HG03108 (cell line): ENCODE data around the gene ESRRB.

Experiments used
- ATAC-seq: cut with Tn5 transposase; IDR thresholded peaks from one replicate; pipeline ENCODE4 v1.9.1; 2021; ENCODE audit warnings: moderate library complexity; ENCODE audit not compliant: unreplicated experiment

Gene ESRRB

GRCh38 chr14:76396714-76397187, 20.8 kb downstream of the ESRRB start:
- ATAC-seq: no peak

GRCh38 chr14:76405627-76406026, 29.7 kb downstream of the ESRRB start:
- ATAC-seq: no peak

- ATAC-seq: no peak
Observed at GRCh38 chr14:76407449-76408150, 31.7 kb downstream of the ESRRB start.

GRCh38 chr14:76408877-76409276, 32.9 kb downstream of the ESRRB start:
- ATAC-seq: no peak

GRCh38 chr14:76412501-76412900, 36.6 kb downstream of the ESRRB start:
- ATAC-seq: no peak

- ATAC-seq: no peak
Observed at GRCh38 chr14:76413106-76413961, 37.4 kb downstream of the ESRRB start.

- no peak for ATAC-seq
Observed at GRCh38 chr14:76413962-76414600, 38.1 kb downstream of the ESRRB start.

GRCh38 chr14:76419399-76419798, 43.5 kb downstream of the ESRRB start:
- no peak for ATAC-seq

- ATAC-seq: no peak
Observed at GRCh38 chr14:76420827-76421226, 44.9 kb downstream of the ESRRB start.

- ATAC-seq: no peak
Observed at GRCh38 chr14:76421662-76422061, 45.7 kb downstream of the ESRRB start.

- ATAC-seq: no peak
Observed at GRCh38 chr14:76422662-76423061, 46.7 kb downstream of the ESRRB start.

- no peak for ATAC-seq
Observed at GRCh38 chr14:76423534-76423933, 47.6 kb downstream of the ESRRB start.

GRCh38 chr14:76424359-76424758, 48.4 kb downstream of the ESRRB start:
- no peak for ATAC-seq

- no peak for ATAC-seq
Observed at GRCh38 chr14:76426161-76426696, 50.3 kb downstream of the ESRRB start.

GRCh38 chr14:76428611-76429010, 52.7 kb downstream of the ESRRB start:
- no peak for ATAC-seq

- no peak for ATAC-seq
Observed at GRCh38 chr14:76430017-76430416, 54.1 kb downstream of the ESRRB start.

- ATAC-seq: no peak
Observed at GRCh38 chr14:76430475-76430980, 54.6 kb downstream of the ESRRB start.

- no peak for ATAC-seq
Observed at GRCh38 chr14:76431538-76431937, 55.6 kb downstream of the ESRRB start.

GRCh38 chr14:76432827-76433752, 57.2 kb downstream of the ESRRB start:
- ATAC-seq: no peak

- ATAC-seq: no peak
Observed at GRCh38 chr14:76434220-76434619, 58.3 kb downstream of the ESRRB start.
